H4 (cell line): ENCODE measurements around the gene VAV3. TPM values are rescaled to one million over a fixed set of nuclear protein-coding genes. Genes with fewer than 3 reads are reported as not detected.

Experiments
- DNase-seq: peaks from one replicate; pipeline ENCODE4 v3.0.0-alpha.2; 2015; ENCODE audit warnings: low spot score
- total RNA-seq: library from RNA; depleted of rRNA; stranded (reverse); fragments of >200 nt; shearing (Covaris generic); gene quantifications from 2 replicates; pipeline ENCODE4 v1.2.3, GENCODE V29; 2014

Gene VAV3
- total RNA-seq, 1 experiment from 2014 or later: 40.5 TPM

GRCh38 chr1:107588321-107588720 lies 376.7 kb downstream of the VAV3 start:
- DNase-seq: no peak

GRCh38 chr1:107575226-107575625 lies 389.8 kb downstream of the VAV3 start:
- DNase-seq: no peak

- DNase-seq: no peak
These were observed 390.9 kb downstream of the VAV3 start for GRCh38 chr1:107574044-107574443.

GRCh38 chr1:107572674-107573211 lies 392.2 kb downstream of the VAV3 start:
- DNase-seq: peak; percentile 60

GRCh38 chr1:107570768-107571167 lies 394.2 kb downstream of the VAV3 start:
- DNase-seq: no peak

- no peak for DNase-seq
These were observed 401.5 kb downstream of the VAV3 start for GRCh38 chr1:107563441-107563840.

GRCh38 chr1:107559881-107560280 lies 405.1 kb downstream of the VAV3 start:
- peak; percentile 44 for DNase-seq

GRCh38 chr1:107557095-107557494 lies 407.9 kb downstream of the VAV3 start:
- DNase-seq: no peak

- no peak for DNase-seq
These were observed 409.4 kb downstream of the VAV3 start for GRCh38 chr1:107555578-107555977.

- no peak for DNase-seq
These were observed 412.2 kb downstream of the VAV3 start for GRCh38 chr1:107552781-107553180.

- no peak for DNase-seq
These were observed 413.5 kb downstream of the VAV3 start for GRCh38 chr1:107551456-107551855.

- no peak for DNase-seq
These were observed 414.6 kb downstream of the VAV3 start for GRCh38 chr1:107550358-107550757.

- DNase-seq: no peak
These were observed 415.7 kb downstream of the VAV3 start for GRCh38 chr1:107549152-107549810.

GRCh38 chr1:107548276-107548675 lies 416.7 kb downstream of the VAV3 start:
- DNase-seq: no peak

GRCh38 chr1:107547363-107548155 lies 417.4 kb downstream of the VAV3 start:
- DNase-seq: no peak

GRCh38 chr1:107546576-107546975 lies 418.4 kb downstream of the VAV3 start:
- DNase-seq: no peak

- no peak for DNase-seq
These were observed 419.1 kb downstream of the VAV3 start for GRCh38 chr1:107545879-107546278.

GRCh38 chr1:107545056-107545577 lies 419.9 kb downstream of the VAV3 start:
- no peak for DNase-seq

- DNase-seq: no peak
These were observed 420.7 kb downstream of the VAV3 start for GRCh38 chr1:107544285-107544684.

GRCh38 chr1:107541412-107541811 lies 423.6 kb downstream of the VAV3 start:
- DNase-seq: no peak

GRCh38 chr1:107538502-107538901 lies 426.5 kb downstream of the VAV3 start:
- DNase-seq: no peak

GRCh38 chr1:107536266-107536665 lies 428.7 kb downstream of the VAV3 start:
- peak; percentile 47 for DNase-seq

GRCh38 chr1:107535091-107535490 lies 429.9 kb downstream of the VAV3 start:
- no peak for DNase-seq
